ENCODE data around the gene CCDC88C.
"Not testable (repeated sequence)": the region's sequence is repeated elsewhere in the genome, so short reads cannot be mapped to it uniquely, and the experiment has no call there.

CCDC88C gene

DNA sequence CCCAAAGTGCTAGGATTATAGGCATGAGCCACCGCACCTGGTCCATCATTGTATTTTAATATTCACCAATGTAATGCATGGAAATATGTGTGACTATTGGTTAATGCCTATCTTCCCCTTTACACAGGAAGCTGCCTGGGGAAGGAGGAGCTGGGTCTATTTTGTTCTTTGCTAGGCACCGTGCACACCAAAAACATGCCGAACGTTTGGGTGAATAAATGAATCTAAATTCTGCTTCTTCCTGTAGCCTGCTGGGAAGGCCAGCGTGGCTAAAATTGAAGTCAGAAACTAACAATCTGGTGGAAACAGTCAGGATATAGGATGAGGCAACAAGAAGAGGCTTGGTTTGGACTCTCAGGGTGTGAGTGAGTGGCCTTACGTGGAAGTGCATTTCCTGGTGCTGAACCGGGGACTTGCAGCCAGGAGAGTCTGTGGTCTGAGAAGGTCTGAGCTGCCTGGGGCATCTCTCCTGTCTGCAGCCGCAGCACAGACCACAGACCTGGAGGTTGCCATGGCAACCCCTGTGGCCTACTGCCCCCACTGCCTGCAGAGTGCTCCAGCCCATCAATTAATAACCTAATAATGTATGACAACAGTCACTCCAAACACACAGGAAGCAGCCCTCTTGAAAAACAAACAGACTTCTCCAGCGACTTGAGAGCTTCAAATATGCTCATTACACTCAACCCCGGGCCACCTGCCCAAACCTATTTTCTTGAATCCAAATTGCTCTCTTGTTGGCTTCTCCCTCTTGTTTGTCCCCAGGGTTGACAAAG is 167.6 kb downstream of the CCDC88C start:
- DNase-seq (ENCODE audit: low read depth), result peak; percentile 55

DNA sequence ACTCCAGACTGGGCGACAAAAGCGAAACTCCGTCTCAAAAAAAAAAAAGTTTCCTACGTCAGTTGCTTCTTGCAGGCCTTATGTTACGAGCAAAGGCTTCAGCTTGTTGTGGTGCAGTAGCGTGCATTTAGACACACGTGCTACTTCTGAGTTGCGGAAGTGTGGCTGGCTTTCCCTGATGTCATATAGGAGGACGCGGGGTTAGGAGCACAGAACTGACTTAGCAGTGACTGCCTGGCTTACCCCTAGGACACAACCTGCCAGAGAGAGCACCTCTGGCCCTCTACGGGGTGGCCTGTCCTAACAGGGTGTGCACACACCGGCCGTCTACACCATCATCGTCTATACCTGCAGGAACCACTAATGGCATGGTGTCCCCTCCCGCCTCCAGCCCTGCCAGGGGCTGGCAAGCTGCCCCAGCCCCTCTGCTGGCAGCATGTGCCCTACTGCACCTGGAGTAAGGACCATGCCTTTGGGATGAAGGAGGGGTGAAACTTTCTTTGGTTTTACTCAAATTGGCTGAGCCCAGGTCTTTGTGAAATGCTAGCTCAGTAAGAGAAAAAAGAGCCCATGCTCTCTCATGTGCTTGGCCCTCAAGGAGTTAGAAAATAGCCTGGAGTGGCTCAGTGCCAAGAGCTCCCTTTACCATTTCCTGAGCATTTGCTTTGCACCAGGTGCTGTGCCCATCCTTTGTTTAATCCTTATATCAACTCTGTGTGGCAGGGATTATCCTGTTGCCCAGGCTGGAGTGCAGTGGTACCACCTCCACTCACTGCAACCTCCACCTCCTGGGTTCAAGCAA is 171.4 kb downstream of the CCDC88C start:
- no peak for DNase-seq (ENCODE audit: low read depth)

DNA sequence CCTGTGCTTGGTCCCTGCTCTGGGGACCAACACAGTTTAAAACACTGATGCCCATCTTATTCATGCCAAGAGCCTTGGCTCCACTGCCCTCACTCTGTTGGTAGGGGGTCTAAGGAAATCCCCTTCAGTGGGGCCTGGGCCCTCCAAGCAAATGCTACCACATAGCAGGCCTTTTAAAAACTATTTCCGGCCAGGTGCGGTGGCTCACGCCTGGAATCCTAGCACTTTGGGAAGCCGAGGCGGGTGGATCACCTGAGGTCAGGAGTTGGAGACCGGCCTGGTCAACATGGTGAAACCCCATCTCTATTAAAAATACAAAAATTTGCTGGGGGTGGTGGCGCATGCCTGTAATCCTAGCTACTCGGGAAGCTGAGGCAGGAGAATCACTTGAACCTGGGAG is 172.0 kb downstream of the CCDC88C start:
- not testable (repeated sequence) for DNase-seq (ENCODE audit: low read depth)

DNA sequence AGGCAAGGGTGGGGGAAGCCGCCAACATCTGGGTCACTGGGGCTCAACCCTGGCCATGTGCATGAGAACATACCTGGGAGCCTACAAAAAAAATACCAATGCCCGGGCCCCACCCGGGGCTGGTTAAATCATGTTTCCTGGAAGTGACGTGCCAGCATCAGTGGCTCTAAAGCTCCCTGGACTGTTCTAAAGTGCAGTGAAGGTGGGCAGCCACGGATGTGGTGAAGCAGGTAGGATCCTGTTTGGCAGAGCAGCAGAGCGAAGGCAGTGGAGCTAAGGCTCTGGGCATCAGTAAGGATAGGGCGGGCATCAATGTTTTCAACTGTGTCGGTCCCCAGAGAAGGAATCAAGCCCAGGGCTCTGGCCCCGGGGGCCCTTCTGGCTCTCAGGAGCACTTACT is 172.6 kb downstream of the CCDC88C start:
- DNase-seq (ENCODE audit: low read depth), result no peak

DNA sequence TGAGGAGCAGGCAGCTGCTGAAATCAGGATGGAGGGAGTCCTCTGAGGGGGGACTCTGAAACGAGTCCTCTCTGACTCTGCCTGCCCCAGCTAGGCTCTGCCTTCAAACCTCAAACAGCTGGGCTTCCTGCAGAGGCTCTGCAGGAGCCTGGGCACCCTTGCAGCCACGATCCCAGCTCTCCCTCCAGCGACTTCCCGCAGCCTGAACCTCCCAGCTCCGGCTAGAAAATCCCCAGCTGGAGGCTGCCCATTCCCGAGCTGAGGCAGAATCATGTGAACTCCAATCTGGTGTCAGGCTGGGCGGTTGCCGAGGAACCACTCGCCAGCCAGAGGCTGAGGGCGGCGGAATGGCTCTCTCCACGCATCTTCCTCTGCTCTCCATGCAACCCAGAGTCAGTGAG is 173.1 kb downstream of the CCDC88C start, which contains the start of gene GPR68:
TSS of gene GPR68 (minus strand) at position 204 of the 401 bp plus-strand sequence. CDS start 9,654 bp downstream, outside the sequence.
- peak; percentile 69 for DNase-seq (ENCODE audit: low read depth)

DNA sequence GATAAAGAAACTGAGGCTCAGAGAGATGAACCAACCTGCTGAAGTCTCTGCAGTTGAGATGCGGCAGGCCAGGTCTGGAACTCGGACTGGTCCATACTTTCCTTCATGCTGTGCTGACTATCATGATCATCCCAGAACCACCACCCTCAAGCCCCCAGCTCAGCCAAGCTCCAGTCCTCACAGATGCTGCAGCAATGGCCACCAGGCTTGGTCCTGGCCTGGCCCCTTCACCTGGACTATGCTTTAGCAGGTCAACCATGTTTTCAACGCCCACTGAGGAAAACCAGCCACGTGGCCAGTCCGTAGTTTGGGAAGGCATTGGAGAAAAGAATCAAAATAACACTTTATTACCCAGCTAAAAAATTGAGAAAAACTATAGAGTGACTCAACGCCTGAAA is 174.5 kb downstream of the CCDC88C start:
- no peak for DNase-seq (ENCODE audit: low read depth)

DNA sequence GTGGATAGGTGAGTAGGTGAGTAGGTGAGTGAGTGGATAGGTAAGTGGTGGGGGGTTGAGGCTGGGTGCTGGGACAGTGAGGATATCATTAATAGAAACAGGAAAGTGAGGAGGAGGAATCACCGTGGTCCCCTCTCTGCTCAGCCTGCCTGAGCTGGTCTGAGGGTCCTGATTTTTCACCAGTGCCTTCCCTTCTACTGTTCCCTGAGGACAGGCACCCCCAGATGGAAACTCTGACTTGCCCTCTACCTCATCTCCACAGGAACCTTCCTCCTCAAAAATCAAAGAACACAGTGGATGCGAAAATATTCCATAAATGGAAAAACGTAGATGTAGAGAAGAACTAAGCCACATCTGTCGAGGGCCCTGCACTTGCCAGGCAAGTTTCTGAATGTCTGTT is 175.0 kb downstream of the CCDC88C start:
- DNase-seq (ENCODE audit: low read depth), result no peak

DNA sequence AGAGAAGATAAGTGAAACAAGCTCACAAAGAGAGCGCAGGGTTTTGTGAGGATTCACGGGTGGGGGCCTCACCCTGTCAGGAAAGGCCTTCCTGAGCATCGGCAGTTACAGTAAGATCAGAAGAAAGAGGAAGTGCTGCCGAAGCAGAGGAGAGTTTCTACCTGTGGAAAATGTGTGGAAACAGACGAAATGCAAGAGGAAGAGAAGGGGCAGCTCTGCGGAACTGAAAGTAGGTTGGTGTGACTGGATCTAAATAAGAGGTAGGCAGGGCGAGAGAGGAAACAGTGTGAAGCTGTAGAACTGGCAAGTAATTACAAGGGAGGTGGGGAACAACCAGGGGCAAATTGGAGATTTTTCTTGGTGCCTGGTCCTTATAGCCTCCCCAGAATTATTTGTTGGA is 175.8 kb downstream of the CCDC88C start:
- DNase-seq (ENCODE audit: low read depth), result no peak

DNA sequence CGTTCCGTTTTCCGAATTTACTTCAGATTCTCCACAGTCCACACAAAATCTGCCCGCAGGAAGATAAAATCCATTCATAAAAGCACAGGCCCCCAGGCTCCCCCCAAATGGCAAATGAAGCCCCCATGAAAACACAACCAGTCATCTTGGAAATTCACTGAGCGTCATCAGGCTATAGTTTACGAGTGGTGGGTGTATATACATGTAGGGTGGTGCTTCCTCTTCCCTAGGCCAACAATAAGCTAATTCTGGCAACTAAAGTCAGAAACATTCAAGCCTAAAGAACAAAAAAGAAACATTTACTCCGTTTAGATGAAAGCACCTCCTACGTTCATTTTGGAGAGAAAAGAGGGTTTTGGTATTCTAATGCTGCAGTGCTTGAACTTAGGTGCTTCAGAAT is 179.0 kb downstream of the CCDC88C start:
- DNase-seq (ENCODE audit: low read depth), result no peak

DNA sequence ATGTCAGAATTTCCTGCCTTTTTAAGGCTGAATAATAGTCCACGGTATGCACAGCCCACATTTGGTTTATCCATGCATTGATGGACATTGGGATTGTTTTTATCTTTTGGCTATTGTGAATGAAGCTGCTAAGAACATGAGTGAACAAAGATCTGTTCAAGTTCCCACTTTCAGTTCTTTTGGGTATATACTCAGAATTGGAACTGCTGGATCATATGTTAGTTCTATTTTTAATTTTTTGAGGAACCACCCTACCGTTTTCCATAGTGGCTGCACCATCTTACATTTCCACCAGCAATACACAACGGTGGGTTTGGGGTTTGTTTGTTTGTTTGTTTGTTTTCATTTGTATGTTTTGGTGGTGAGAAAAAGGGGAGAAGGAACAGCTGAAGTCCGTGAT is 179.5 kb downstream of the CCDC88C start:
- DNase-seq (ENCODE audit: low read depth), result no peak

DNA sequence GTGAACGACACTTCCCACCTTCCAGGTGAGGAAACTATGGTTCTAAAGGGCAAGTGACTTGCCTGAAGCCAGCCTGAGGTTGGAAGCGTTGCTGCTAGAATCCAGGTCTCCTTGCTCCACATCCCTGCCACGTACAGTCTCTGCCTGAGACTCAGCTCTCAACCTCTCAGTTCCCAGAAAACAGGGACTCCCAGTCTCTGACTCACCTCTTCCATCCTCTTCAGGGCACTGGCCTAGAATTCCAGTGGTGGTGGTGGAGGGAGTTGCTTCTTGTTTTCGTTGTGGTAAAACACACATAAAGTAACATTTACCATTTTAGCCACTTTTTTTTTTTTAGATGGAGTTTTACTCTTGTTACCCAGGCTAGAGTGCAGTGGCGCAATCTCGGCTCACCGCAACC is 180.4 kb downstream of the CCDC88C start:
- DNase-seq (ENCODE audit: low read depth), result peak; percentile 86

DNA sequence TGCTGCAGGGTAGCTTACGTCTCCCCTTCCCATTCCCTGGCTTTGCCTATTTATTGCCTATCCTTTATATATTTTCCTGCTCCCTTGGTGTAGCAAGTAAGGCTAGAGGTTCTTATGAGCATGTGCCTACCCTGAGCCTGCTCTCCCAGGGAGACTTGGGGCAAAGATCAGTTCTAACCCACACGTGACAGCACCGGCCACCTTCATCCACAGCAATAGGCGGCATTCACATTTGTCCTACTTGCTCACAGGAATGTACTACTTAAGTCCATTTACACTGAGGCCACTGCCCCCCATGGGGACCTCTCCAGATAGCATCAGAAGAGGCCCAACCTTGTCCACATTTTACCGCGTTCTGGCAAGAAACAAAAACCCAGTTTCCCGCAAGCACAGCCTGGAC is 181.8 kb downstream of the CCDC88C start:
- DNase-seq (ENCODE audit: low read depth), result no peak

DNA sequence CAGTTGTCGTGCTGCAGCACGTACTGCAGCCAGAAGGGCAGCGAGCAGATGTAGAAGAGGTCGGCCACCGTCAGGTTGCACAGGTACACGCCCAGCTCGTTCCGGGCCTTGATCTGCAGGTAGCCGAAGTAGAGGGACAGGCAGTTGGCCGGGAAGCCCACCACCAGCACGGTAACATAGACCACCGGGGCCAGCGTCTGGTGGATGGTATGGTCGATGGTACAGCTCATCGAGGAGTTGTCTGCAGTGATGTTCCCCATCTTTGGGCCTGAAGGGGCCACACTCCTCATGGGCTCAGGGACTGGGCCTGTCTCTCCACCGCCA is 182.9 kb downstream of the CCDC88C start:
- DNase-seq (ENCODE audit: low read depth), result no peak

DNA sequence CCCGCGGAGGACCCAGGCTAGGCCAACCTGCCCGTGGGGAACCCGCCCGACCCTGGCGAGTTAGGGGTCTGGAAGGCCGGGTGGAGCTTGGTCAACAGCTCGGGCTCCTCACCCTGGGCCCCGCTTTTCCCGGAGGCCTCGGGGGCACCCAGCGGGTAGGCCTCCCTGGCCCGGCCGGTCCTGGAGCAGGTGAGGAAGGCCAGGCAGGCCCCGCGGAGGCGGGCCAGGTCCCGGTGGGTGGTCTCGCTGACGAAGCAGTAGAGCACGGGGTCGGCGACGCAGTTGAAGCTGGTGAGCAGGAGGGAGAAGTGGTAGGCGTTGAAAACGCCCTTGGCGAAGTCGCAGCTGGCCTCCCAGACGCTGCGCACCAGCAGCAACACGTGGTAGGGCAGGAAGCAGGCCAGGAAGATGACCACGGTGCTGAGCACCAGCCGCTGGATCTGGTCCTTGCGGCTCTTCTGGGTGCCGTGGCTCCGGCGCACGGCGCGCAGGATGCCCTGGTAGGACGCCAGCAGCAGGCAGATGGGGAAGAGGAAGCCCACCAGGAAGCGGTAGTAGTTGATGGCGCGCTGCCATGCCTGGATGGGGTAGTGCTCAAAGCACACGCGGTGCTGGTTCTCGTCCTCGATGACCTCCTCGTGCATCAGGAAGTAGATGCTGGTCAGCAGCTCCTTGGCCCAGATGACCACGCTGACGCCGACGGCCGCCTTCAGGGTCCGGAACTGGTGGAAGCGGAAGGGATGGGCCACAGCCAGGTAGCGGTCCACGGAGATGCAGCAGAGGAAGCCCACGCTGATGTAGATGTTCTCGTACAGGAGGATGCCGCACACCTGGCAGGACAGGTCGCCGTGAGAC is 183.5 kb downstream of the CCDC88C start:
- no peak for DNase-seq (ENCODE audit: low read depth)

DNA sequence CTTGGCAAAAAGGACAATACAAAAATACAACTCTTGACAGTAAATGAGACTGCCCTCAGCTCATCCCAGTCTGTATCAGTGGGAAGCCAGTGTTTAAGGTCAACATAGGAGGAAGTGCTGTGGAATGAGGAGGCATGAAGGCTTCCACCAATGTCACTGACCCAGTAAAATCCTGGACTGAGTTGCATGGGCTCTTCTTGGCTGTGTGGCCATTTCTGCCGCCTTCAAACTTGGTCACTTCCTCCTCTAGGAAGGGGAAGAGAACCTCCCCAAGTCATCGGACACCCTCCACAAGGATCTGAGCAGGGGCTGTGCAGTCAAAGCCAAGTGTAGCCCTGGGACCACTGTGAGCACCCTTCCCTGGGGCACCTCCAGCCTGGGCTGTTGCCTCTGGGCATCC is 185.0 kb downstream of the CCDC88C start:
- no peak for DNase-seq (ENCODE audit: low read depth)

DNA sequence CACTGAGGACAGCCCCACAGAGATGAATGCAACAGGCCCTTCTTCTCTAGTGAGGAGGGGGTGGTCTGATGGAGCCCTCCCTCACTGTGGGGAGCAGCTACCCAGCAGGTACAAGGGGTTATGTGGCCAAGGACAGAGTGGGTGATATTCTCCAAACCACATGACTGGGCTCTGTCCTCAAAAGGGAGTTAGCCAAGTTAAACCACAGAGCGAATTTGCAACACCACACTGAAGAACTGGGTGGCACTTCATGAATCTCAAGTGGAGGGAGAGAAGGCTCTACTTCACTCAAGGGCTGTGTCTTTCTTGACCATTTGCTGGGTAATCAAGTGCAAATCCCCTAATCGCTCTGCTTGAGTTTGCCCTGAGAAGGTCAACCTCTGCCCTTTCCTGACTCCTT is 185.6 kb downstream of the CCDC88C start:
- DNase-seq (ENCODE audit: low read depth), result no peak

DNA sequence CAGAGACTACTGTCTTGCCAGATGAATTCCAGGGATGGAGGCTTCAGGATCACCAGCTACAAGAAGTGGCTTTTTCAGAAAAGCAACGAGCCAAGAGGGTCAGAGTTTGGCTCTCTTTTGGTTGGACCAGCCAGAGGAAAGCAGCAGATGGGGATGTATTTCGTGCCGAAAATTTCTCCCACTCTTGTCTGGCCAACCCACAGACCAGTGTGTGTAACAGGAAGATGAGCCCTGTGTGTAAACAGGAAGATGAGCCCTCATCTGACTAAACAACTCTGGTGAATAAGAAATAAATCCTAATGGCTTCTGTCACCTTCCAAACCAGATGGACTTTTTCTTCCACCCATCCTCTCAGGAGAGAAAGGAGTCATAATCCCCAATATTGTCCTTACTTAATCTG is 186.2 kb downstream of the CCDC88C start:
- peak; percentile 20 for DNase-seq (ENCODE audit: low read depth)

DNA sequence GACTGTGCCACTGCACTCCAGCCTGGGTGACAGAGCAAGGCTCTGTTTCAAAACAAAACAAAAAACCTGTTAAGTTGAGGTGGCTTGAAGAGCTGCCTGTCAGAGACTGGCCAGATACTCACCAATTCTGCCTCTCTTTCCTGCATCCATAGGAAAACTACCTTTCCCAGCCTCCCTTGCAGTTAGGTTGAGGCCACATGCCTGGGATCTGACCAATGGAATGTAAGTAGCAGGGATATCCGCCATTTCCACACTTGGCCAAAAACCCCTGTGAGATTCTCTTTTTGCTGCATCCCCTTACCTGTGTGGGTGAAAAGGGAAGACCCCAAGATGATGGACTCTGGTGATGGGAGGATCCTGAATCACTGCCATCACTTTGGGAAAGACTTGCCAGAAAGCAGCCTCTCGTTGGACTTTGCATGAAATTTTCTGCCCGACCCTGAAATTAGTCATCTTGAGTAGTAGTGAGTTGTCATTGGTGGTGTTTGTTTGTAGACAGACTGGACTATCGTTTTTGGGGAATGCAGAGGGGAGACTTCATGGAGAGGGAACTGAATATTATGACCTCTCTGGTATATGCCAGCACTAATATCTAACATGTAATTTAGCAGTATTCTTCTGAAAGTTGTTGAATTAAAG is 187.1 kb downstream of the CCDC88C start:
- peak; percentile 40 for DNase-seq (ENCODE audit: low read depth)

DNA sequence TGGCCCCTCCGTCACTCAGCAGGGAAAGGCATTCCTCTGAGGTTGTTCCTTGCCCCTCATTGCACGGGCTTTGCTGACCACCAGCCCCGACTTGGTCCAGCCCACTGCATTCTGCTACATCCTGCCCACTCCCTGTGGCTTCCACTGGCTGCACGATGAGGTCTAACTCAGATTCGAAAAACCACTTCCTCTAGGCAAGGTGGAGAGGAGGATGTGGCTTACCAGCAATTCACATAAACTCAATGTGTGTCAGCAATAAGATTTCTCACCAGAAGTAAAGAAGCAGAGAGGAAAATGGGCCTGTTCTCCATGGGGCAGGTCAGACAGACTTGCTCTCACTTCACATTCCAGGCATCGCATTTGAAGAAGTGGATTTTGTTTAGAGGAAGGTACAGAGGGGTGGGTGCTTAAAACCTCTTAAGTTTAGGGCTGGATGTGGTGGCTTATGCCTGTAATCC is 187.8 kb downstream of the CCDC88C start:
- peak; percentile 81 for DNase-seq (ENCODE audit: low read depth)

DNA sequence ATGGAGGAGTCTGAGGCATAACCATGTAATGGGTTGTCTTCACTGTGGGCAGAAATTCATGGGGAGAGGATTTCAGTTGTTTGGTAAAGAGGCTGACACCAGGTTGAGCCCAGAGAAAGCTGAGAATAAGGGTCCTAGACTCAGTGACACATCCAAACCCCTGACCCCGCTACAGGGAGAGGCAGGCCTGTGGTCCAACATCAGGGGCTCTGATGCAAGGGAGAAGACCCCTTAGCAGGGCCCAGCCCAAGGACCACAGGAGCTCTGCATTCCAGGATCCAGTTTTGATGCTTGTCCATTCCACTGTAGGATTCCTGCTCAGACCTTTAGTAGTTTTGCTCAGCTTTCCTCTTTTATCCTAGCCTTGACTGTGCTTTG is 188.6 kb downstream of the CCDC88C start:
- no peak for DNase-seq (ENCODE audit: low read depth)

DNA sequence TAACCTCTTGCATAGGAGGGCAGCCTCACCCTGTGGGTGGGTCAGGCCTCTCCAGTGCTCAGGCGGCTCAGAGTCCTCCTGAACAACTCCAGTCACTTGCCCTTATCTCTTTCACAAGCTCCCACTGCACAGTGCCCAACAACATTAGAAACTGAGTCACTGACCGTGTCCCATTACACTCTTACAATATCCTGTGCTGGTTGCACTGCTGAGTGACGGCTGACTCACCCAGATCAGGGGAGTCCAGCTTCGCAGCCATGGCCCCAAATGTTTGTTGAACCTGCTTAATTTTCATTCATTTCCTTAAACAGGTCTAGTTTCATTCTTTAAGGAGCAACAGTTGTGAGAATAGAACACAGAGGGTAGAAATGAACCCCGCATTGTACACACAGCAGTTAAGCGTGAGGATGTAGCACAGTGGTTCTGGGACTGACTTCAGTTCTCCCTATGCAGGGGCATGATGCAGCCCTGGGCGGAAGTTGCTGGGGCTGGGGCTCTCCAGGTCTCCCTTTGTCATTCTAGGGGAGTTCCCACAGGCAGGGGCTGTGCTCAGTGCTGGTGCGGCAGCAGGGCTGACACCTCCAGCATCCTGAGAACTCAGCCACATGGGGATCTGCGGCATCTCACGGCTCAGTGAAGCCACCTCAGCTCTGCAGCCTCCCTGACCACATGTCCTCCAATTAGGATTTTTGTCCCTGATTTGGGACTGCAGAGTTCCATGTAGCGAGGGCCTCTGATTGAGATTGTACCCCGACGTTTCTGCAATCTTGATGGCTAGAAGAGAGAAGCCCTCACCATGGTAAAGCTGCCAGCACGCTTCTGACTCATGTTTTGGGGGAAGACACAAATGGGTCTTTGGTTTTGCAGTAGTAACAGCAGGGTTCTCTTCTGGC is 189.3 kb downstream of the CCDC88C start:
- peak; percentile 66 for DNase-seq (ENCODE audit: low read depth)
